H9 (cell line): ENCODE measurements around the gene EVL. TPM values are rescaled to one million over a fixed set of nuclear protein-coding genes. Genes with fewer than 3 reads are reported as not detected.

ENCODE experiments used
- DNase-seq: peaks from one replicate; pipeline ENCODE4 v3.0.0-alpha.2; 2017
- H2AFZ ChIP-seq: one replicate; pipeline ENCODE4 v1.6.1; 2013; ENCODE audit warnings: mild to moderate bottlenecking, low read length, control low read depth, moderate library complexity
- H2AK5ac ChIP-seq: 2 replicates; pipeline ENCODE4 v1.6.1; 2013; ENCODE audit warnings: low read length, control low read depth, mixed read lengths; ENCODE audit not compliant: insufficient read length
- H2BK120ac ChIP-seq: one replicate; pipeline ENCODE4 v1.6.1; 2013; ENCODE audit warnings: low read depth, mild to moderate bottlenecking, low read length, control low read depth, inconsistent platforms; ENCODE audit not compliant: poor library complexity, severe bottlenecking
- H2BK12ac ChIP-seq: 2 replicates; pipeline ENCODE4 v1.6.1; 2013; ENCODE audit warnings: low read length, control low read depth, mixed read lengths, low read depth; ENCODE audit not compliant: insufficient read length
- H2BK15ac ChIP-seq: 2 replicates; pipeline ENCODE4 v1.6.1; 2013; ENCODE audit warnings: low read depth, low read length, control low read depth
- H2BK20ac ChIP-seq: one replicate; pipeline ENCODE4 v1.6.1; 2013; ENCODE audit warnings: low read depth, mild to moderate bottlenecking, low read length, control low read depth, inconsistent platforms; ENCODE audit not compliant: poor library complexity, severe bottlenecking
- H2BK5ac ChIP-seq: 2 replicates; pipeline ENCODE4 v1.6.1; 2013; ENCODE audit warnings: low read length, control low read depth, mixed read lengths; ENCODE audit not compliant: insufficient read length
- H3K14ac ChIP-seq: 2 replicates; pipeline ENCODE4 v1.6.1; 2013; ENCODE audit warnings: low read length, control low read depth; ENCODE audit not compliant: insufficient read depth
- H3K18ac ChIP-seq: 2 replicates; pipeline ENCODE4 v1.6.1; 2013; ENCODE audit warnings: low read depth, mild to moderate bottlenecking, mixed read lengths, low read length, control low read depth; ENCODE audit not compliant: insufficient read length
- H3K23ac ChIP-seq: 2 replicates; pipeline ENCODE4 v1.6.1; 2013; ENCODE audit warnings: low read length, control low read depth, mixed read lengths, low read depth; ENCODE audit not compliant: insufficient read length
- H3K23me2 ChIP-seq: 2 replicates; pipeline ENCODE4 v1.6.1; 2013; ENCODE audit warnings: low read depth, mild to moderate bottlenecking, mixed read lengths, low read length, control low read depth; ENCODE audit not compliant: insufficient read length, poor library complexity, severe bottlenecking
- H3K27ac ChIP-seq: 2 replicates; pipeline ENCODE4 v1.5.1; 2013; ENCODE audit warnings: low read length, control low read depth, mixed read lengths, low read depth; ENCODE audit not compliant: insufficient read length
- H3K27me3 ChIP-seq: 2 replicates; pipeline ENCODE4 v1.6.1; 2013; ENCODE audit warnings: low read length, control low read depth, inconsistent platforms; ENCODE audit not compliant: insufficient read depth
- H3K4ac ChIP-seq: 2 replicates; pipeline ENCODE4 v1.6.1; 2013; ENCODE audit warnings: low read depth, mild to moderate bottlenecking, control low read depth, inconsistent platforms, low read length, moderate library complexity
- H3K4me1 ChIP-seq: 2 replicates; pipeline ENCODE4 v1.6.1; 2013; ENCODE audit warnings: low read length, control low read depth, inconsistent platforms; ENCODE audit not compliant: insufficient read depth
- H3K4me2 ChIP-seq: 2 replicates; pipeline ENCODE4 v1.6.1; 2013; ENCODE audit warnings: low read length, control low read depth, mixed read lengths; ENCODE audit not compliant: insufficient read length, insufficient read depth
- H3K56ac ChIP-seq: 2 replicates; pipeline ENCODE4 v1.6.1; 2013; ENCODE audit warnings: low read depth, mild to moderate bottlenecking, mixed read lengths, low read length, control low read depth; ENCODE audit not compliant: insufficient read length
- H3K79me1 ChIP-seq: 2 replicates; pipeline ENCODE4 v1.6.1; 2013; ENCODE audit warnings: low read depth, mild to moderate bottlenecking, moderate library complexity, low read length, control low read depth, inconsistent platforms; ENCODE audit not compliant: insufficient read depth, poor library complexity, severe bottlenecking
- H3K79me2 ChIP-seq: 2 replicates; pipeline ENCODE4 v1.6.1; 2013; ENCODE audit warnings: low read length, control low read depth, inconsistent platforms; ENCODE audit not compliant: insufficient read depth
- H3K9ac ChIP-seq: 2 replicates; pipeline ENCODE4 v1.6.1; 2013; ENCODE audit warnings: low read length, control low read depth, mixed read lengths; ENCODE audit not compliant: insufficient read length; ENCODE audit errors: extremely low read depth
- H3K9me3 ChIP-seq: one replicate; pipeline ENCODE4 v1.6.1; 2013; ENCODE audit warnings: low read depth, low read length, inconsistent platforms; ENCODE audit not compliant: control insufficient read depth
- H3T11ph ChIP-seq: one replicate; pipeline ENCODE4 v1.6.1; 2013; ENCODE audit warnings: mild to moderate bottlenecking, low read length, control low read depth, inconsistent platforms
- H4K20me1 ChIP-seq: one replicate; pipeline ENCODE4 v1.6.1; 2013; ENCODE audit not compliant: control insufficient read depth, insufficient read length, insufficient read depth
- H4K5ac ChIP-seq: 2 replicates; pipeline ENCODE4 v1.6.1; 2013; ENCODE audit warnings: low read depth, mild to moderate bottlenecking, mixed read lengths, low read length, control low read depth; ENCODE audit not compliant: insufficient read length
- H4K8ac ChIP-seq: replicated peaks from 2 replicates; pipeline ENCODE4 v1.6.1; 2013; ENCODE audit warnings: low read length, control low read depth, mixed read lengths, low read depth; ENCODE audit not compliant: insufficient read length
- H4K91ac ChIP-seq: 2 replicates; pipeline ENCODE4 v1.6.1; 2013; ENCODE audit warnings: low read depth, mild to moderate bottlenecking, moderate library complexity, mixed read lengths, low read length, control low read depth; ENCODE audit not compliant: insufficient read length
- H3K27ac Mint-ChIP-seq, 3 experiments: 2 replicates in 2 of 3; 3 replicates in 1 of 3; pipeline ENCODE4 v1.8.0; 2020 to 2021; ENCODE audit warnings: mixed read lengths in 3 of 3, mild to moderate bottlenecking in 1 of 3, moderate library complexity in 1 of 3
- H3K27me3 Mint-ChIP-seq: 2 replicates; pipeline ENCODE4 v1.8.0; 2021; ENCODE audit warnings: low read depth, mild to moderate bottlenecking, moderate library complexity, mixed read lengths
- H3K36me3 Mint-ChIP-seq, 3 experiments: 2 replicates in 2 of 3; 3 replicates in 1 of 3; pipeline ENCODE4 v1.8.0; 2020 to 2021; ENCODE audit warnings: low read depth in 3 of 3, mixed read lengths in 3 of 3; ENCODE audit not compliant: insufficient read depth in 1 of 3
- H3K4me1 Mint-ChIP-seq, 2 experiments: 2 replicates each; pipeline ENCODE4 v1.8.0; 2020; ENCODE audit warnings: mixed read lengths in 2 of 2
- H3K4me3 Mint-ChIP-seq, 2 experiments: 2 replicates in 1 of 2; 3 replicates in 1 of 2; pipeline ENCODE4 v1.8.0; 2020 to 2021; ENCODE audit warnings: mild to moderate bottlenecking in 2 of 2, mixed read lengths in 2 of 2, moderate library complexity in 1 of 2
- H3K9me3 Mint-ChIP-seq, 2 experiments: 2 replicates in 1 of 2; 3 replicates in 1 of 2; pipeline ENCODE4 v1.8.0; 2020; ENCODE audit warnings: mild to moderate bottlenecking in 2 of 2, mixed read lengths in 2 of 2, moderate library complexity in 1 of 2
- WGBS: extraction: QIAGEN DNeasy Blood & Tissue Kit; methylation state at CpG from one replicate; pipeline ENCODE4 v1.1.7; 2013; ENCODE audit warnings: missing lambda C conversion rate, low lambda C conversion rate, mixed read lengths; ENCODE audit not compliant: insufficient read length; ENCODE audit errors: extremely low coverage; 5-methylcytosine and 5-hydroxymethylcytosine counted together
- microRNA-seq: library from miRNA; unstranded; fragments of <30 nt; microRNA quantifications from one replicate; pipeline ENCODE4, GENCODE V29; 2020; ENCODE audit warnings: borderline microRNAs expressed
- total RNA-seq: library from RNA; stranded (reverse); gene quantifications from 2 replicates; pipeline ENCODE4 v1.2.1, GENCODE V29; 2021
- TF ChIP-seq, protein P1 (sequence below): fragments of 200-600 bp; sonication (generic); conservative IDR thresholded peaks from 3 replicates; pipeline ENCODE4 v1.8.0; 2021; ENCODE audit warnings: antibody characterized with exemption, mild to moderate bottlenecking

Gene EVL
- total RNA-seq, 1 experiment from 2014 or later, result 53.2 TPM

DNA sequence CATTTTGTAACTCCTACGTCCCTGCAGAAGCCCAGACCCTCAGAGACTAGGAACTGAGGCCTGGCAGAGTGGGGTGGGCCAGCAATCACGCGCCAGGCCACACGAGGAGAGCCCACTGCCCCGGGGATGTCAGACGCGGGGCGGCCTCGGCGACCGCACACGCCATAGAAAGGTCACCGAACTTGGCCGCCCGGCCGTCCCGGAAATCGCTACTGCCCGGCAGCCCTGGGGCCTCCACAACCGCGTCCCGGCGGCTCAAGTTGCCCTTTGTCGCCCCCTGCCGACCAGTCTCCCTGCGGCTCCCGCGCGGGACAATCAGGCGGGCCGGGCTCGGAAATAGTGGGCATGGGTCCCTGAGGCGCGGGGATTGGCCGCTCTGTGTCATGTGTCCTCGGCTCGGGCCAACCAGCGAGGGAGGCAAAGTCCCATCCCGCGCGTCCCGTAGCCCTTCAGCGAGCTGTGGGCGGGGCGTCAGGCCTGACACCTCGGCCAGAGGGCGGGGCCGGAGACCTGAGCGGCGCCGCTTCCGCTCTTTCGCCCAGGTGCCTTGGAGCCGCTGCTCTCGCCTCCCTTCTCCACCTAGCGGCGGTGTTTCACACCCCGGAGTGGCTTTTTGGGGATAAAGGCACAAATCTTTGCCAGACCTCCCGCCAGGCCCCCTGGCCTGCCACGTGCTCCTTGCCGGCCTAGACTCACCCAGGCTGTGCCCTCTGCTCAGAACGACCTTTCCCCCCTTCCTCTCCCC, 127.6 kb downstream of the EVL start:
- Histone ChIP-seq H4K8ac (no peak overlapping the region), H2AFZ (no peak overlapping the region), H3K23me2 (no peaks in the 10 kb centered on the region), H2BK120ac (no peak overlapping the region), H4K5ac (peak overlapping the region; percentile 10), H3K4me1 (no peaks in the 10 kb centered on the region; the same call in 1 of the 2 replicates), H3T11ph (no peak overlapping the region), H3K79me1 (no peaks in the 10 kb centered on the region), H2BK20ac (no peak overlapping the region), H3K79me2 (no peaks in the 10 kb centered on the region), H3K9ac (no peak overlapping the region), H2BK12ac (peak overlapping the region; percentile 28), H3K18ac (peak overlapping the region; percentile 90), H3K23ac (no peak overlapping the region), H2BK5ac (no peak overlapping the region), H3K4me2 (no peak overlapping the region), H3K9me3 (no peaks in the 10 kb centered on the region), H3K14ac (peak overlapping the region; percentile 91), H3K56ac (no peak overlapping the region), H4K20me1 (no peaks in the 10 kb centered on the region), H2BK15ac (0 out of 2 replicates have a peak overlapping the region, but pooled peaks have one; percentile 58), H3K4ac (no peak overlapping the region), H3K27ac (no peak overlapping the region), H4K91ac (no peak overlapping the region), H2AK5ac (no peak overlapping the region), H3K27me3 (no peaks in the 10 kb centered on the region)
- Mint-ChIP-seq H3K27ac (peak overlapping the region in 2 of 3 experiments; percentile 8 to 61; a peak in 4 of 7 replicates), H3K27me3 (no peaks in the 10 kb centered on the region), H3K4me1 (peaks cover 15% of the 10 kb centered on the region in 2 experiments), H3K36me3 (peaks cover 0 to 5% (median 0%) of the 10 kb centered on the region in 3 experiments; a peak in 1 of 7 replicates), H3K9me3 (peaks cover 5 to 6% of the 10 kb centered on the region in 2 experiments; a peak in 3 of 5 replicates), H3K4me3 (peak overlapping the region; percentile 41 to 64)
- peak; percentile 100 for DNase-seq
- TF ChIP-seq, protein P1, sequence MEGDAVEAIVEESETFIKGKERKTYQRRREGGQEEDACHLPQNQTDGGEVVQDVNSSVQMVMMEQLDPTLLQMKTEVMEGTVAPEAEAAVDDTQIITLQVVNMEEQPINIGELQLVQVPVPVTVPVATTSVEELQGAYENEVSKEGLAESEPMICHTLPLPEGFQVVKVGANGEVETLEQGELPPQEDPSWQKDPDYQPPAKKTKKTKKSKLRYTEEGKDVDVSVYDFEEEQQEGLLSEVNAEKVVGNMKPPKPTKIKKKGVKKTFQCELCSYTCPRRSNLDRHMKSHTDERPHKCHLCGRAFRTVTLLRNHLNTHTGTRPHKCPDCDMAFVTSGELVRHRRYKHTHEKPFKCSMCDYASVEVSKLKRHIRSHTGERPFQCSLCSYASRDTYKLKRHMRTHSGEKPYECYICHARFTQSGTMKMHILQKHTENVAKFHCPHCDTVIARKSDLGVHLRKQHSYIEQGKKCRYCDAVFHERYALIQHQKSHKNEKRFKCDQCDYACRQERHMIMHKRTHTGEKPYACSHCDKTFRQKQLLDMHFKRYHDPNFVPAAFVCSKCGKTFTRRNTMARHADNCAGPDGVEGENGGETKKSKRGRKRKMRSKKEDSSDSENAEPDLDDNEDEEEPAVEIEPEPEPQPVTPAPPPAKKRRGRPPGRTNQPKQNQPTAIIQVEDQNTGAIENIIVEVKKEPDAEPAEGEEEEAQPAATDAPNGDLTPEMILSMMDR, result peak; percentile 92
- WGBS, result no CpG with 5 or more reads among the region's 62 CpGs

Small RNAs within 50 kb of the gene (microRNA-seq; reads per million reads assigned to microRNA genes)
- 1.0 reads per million for gene MIR151B
- gene MIR342, result 247 reads per million, percentile 82 among the genes with 10 or more reads in this experiment

Other genes starting within 250 kb of the EVL start
- 0.59 and 0.72 TPM in 2 replicates for gene DEGS2, start 94.2 kb downstream of the EVL start, total RNA-seq
- gene YY1, start 173.7 kb downstream of the EVL start, total RNA-seq, result 103 and 106 TPM in 2 replicates
- 161 and 175 TPM in 2 replicates for gene SLC25A29, start 241.0 kb downstream of the EVL start, total RNA-seq